Measurements from ENCODE around the gene CELSR1. TPM values are rescaled to one million over a fixed set of nuclear protein-coding genes. Genes with fewer than 3 reads are reported as not detected.

CELSR1 gene
- total RNA-seq, 2 experiments from 2014 or later = 1.0 to 1.1 TPM

- no peaks in the 10 kb centered on the region for H3K9me3 Mint-ChIP-seq
- TF ChIP-seq CTCF (IDR thresholded peaks at IDR 0.05) = no peak
- H3K4me3 Mint-ChIP-seq = no peak overlapping the region
- no peak overlapping the region for H3K4me3 ChIP-seq (ENCODE audit: low read length)
- H3K27me3 Mint-ChIP-seq = peaks cover 40% of the 10 kb centered on the region
- H3K4me1 Mint-ChIP-seq (ENCODE audit: low read depth) = no peaks in the 10 kb centered on the region
- ChIA-PET CTCF (interaction anchor here (2.9 kb wide), 1 partner anchor 174 kb away, joined by 25 read pairs; no protein-coding TSS in a partner anchor), POLR2A (interaction anchor here (0.6 to 1.2 kb wide), 2 partner anchors 174 to 175 kb away, joined by 3 to 4 read pairs; no protein-coding TSS in a partner anchor)
- intact Hi-C loops (cut with DNase I, micrococcal nuclease) = loop anchor here in 1 of 2 experiments (10.0 kb wide), 1 partner anchor 537 kb away; no protein-coding TSS in a partner anchor
- ATAC-seq (ENCODE audit: poor library complexity) (no peak), DNase-seq (no peak)
- peaks cover 31 to 32% of the 10 kb centered on the region in 2 experiments for H3K27me3 ChIP-seq (ENCODE audit: control insufficient read depth in 1 of 2, insufficient read depth in 2 of 2, low read length in 2 of 2)
- H3K27ac Mint-ChIP-seq = no peak overlapping the region
- H3K36me3 Mint-ChIP-seq (ENCODE audit: low read depth) = no peaks in the 10 kb centered on the region
- H3K4me1 ChIP-seq (ENCODE audit: insufficient read depth, low read length) = peaks cover 7% of the 10 kb centered on the region
- H3K27ac ChIP-seq (ENCODE audit: low read depth in 1 of 2, low read length in 2 of 2) = no peak overlapping the region
- H3K36me3 ChIP-seq (ENCODE audit: insufficient read depth, low read length) = no peaks in the 10 kb centered on the region
- H3K9me3 ChIP-seq (ENCODE audit: control insufficient read depth in 1 of 2, insufficient read depth in 1 of 2, low read length in 2 of 2) = peaks cover 0 to 6% of the 10 kb centered on the region in 2 experiments
Measured at GRCh38 chr22:46541536-46541935, 4.1 kb upstream of the CELSR1 start.

- Histone ChIP-seq H3K4me3 (ENCODE audit: low read length) (no peak overlapping the region), H3K27ac (ENCODE audit: low read depth in 1 of 2, low read length in 2 of 2) (no peak overlapping the region), H3K27me3 (ENCODE audit: control insufficient read depth in 1 of 2, insufficient read depth in 2 of 2, low read length in 2 of 2) (peaks cover 32 to 34% of the 10 kb centered on the region in 2 experiments), H3K9me3 (ENCODE audit: control insufficient read depth in 1 of 2, insufficient read depth in 1 of 2, low read length in 2 of 2) (peaks cover 0 to 10% of the 10 kb centered on the region in 2 experiments), H3K36me3 (ENCODE audit: insufficient read depth, low read length) (no peaks in the 10 kb centered on the region), H3K4me1 (ENCODE audit: insufficient read depth, low read length) (peaks cover 7% of the 10 kb centered on the region)
- ATAC-seq (ENCODE audit: poor library complexity) (no peak), DNase-seq (peak in 1 of 14 experiments; percentile 4)
- CTCF ChIA-PET = no interaction called here
- H3K4me1 Mint-ChIP-seq (ENCODE audit: low read depth) = no peaks in the 10 kb centered on the region
- POLR2A ChIA-PET = no interaction called here
- intact Hi-C loops (cut with DNase I, micrococcal nuclease) = loop anchor here in 1 of 2 experiments (10.0 kb wide), 1 partner anchor 536 kb away; no protein-coding TSS in a partner anchor
- TF ChIP-seq CTCF (IDR thresholded peaks at IDR 0.05) = no peak
- H3K9me3 Mint-ChIP-seq = no peaks in the 10 kb centered on the region
- H3K27ac Mint-ChIP-seq = no peak overlapping the region
- no peak overlapping the region for H3K4me3 Mint-ChIP-seq
- no peaks in the 10 kb centered on the region for H3K36me3 Mint-ChIP-seq (ENCODE audit: low read depth)
- peaks cover 40% of the 10 kb centered on the region for H3K27me3 Mint-ChIP-seq
Measured at GRCh38 chr22:46540874-46541273, 3.5 kb upstream of the CELSR1 start.

GRCh38 chr22:46539169-46539568 lies 1.7 kb upstream of the CELSR1 start:
- Mint-ChIP-seq H3K36me3 (ENCODE audit: low read depth) (no peaks in the 10 kb centered on the region), H3K9me3 (no peaks in the 10 kb centered on the region), H3K4me3 (no peak overlapping the region), H3K27me3 (peaks cover 40% of the 10 kb centered on the region), H3K4me1 (ENCODE audit: low read depth) (no peaks in the 10 kb centered on the region), H3K27ac (no peak overlapping the region)
- Histone ChIP-seq H3K27me3 (ENCODE audit: control insufficient read depth in 1 of 2, insufficient read depth in 2 of 2, low read length in 2 of 2) (peaks cover 32 to 38% of the 10 kb centered on the region in 2 experiments), H3K36me3 (ENCODE audit: insufficient read depth, low read length) (no peaks in the 10 kb centered on the region), H3K9me3 (ENCODE audit: control insufficient read depth in 1 of 2, insufficient read depth in 1 of 2, low read length in 2 of 2) (peaks cover 0 to 19% of the 10 kb centered on the region in 2 experiments), H3K27ac (ENCODE audit: low read depth in 1 of 2, low read length in 2 of 2) (no peak overlapping the region), H3K4me1 (ENCODE audit: insufficient read depth, low read length) (peaks cover 7% of the 10 kb centered on the region), H3K4me3 (ENCODE audit: low read length) (no peak overlapping the region)
- DNase-seq (no peak), ATAC-seq (ENCODE audit: poor library complexity) (no peak)
- CTCF ChIA-PET = no interaction called here
- POLR2A ChIA-PET = no interaction called here
- no peak for TF ChIP-seq CTCF (IDR thresholded peaks at IDR 0.05)
- intact Hi-C loops (cut with DNase I, micrococcal nuclease) = no loop called here

Measured in CD4-positive, alpha-beta T cell (primary cell).